Adrenal gland (tissue), 12 donors: ENCODE measurements around the gene MUC2. TPM values are rescaled to one million over a fixed set of nuclear protein-coding genes. Genes with fewer than 3 reads are reported as not detected.

Experiments
- DNase-seq, 7 donors: peaks; one replicate each; pipeline ENCODE4 v3.0.0-alpha.2; 2019 to 2020
- H3K27ac ChIP-seq, 5 donors: fragments of 200-600 bp; sonication (generic) in 4 of 5; 1 replicate in 3 of 5; 2 replicates in 2 of 5; pipeline versions ENCODE4 v1.5.1 to v1.8.0; 2016 to 2020; ENCODE audit warnings: mild to moderate bottlenecking in 1 of 5
- H3K27me3 ChIP-seq: fragments of 200-600 bp; 2 replicates; pipeline ENCODE4 v1.8.0; 2021
- H3K36me3 ChIP-seq, 2 donors: fragments of 200-600 bp; replicated peaks in 1 of 2; 1 replicate in 1 of 2; 2 replicates in 1 of 2; pipeline versions ENCODE4 v1.5.1 to v1.8.0; 2018 to 2022
- H3K4me1 ChIP-seq, 2 donors: fragments of 200-600 bp; replicated peaks in 1 of 2; 1 replicate in 1 of 2; 2 replicates in 1 of 2; pipeline versions ENCODE4 v1.5.1 to v1.8.0; 2018 to 2021
- H3K4me3 ChIP-seq, 4 donors: fragments of 200-600 bp; sonication (generic) in 3 of 4; one replicate each; pipeline ENCODE4 v1.5.1; 2016 to 2018
- H3K9me3 ChIP-seq, 3 donors: fragments of 200-600 bp; sonication (generic) in 1 of 3; replicated peaks in 1 of 3; 1 replicate in 2 of 3; 2 replicates in 1 of 3; pipeline versions ENCODE4 v1.5.1 to v1.8.0; 2016 to 2021
- POLR2A ChIP-seq, 2 donors: fragments of 450-650 bp; IDR thresholded peaks; one replicate each; pipeline ENCODE4 v1.6.1; 2017; ENCODE audit warnings: antibody characterized with exemption in 2 of 2, mild to moderate bottlenecking in 2 of 2, moderate library complexity in 1 of 2
- WGBS, 4 donors: extraction: QIAGEN DNeasy Blood & Tissue Kit in 2 of 4; methylation state at CpG; one replicate each; pipeline versions ENCODE4 v1.1.5 to v1.1.7; 2013 to 2017; 5-methylcytosine and 5-hydroxymethylcytosine counted together
- intact Hi-C, 2 donors: fragments of 100-400 bp; cut with DNase I; formaldehyde crosslinking; loops; one replicate each; pipeline versions ENCODE4 v1.14.1 to v1.15.0; 2022 to 2023
- polyA plus RNA-seq, 3 donors: library from polyadenylated mRNA; stranded (reverse); fragments of 200-250 nt in 2 of 3; fragments of 350-450 nt in 1 of 3; fragmentation: Illumina TruSeq in 1 of 3; extraction: RNeasy Lipid Tissue Mini Kit (QIAGEN cat#74804) in 1 of 3; gene quantifications; one replicate each; pipeline ENCODE4 v1.2.3, GENCODE V29; 2013 to 2014
- total RNA-seq, 9 donors: library from RNA; depleted of rRNA in 4 of 9; stranded (reverse); fragments of >200 nt in 4 of 9; fragments of 120-200 nt in 1 of 9; fragmentation: NEBNext Ultra II Directional in 1 of 9; extraction: Animal tissue kit (Norgen Biotek cat#: 25700) in 1 of 9; gene quantifications; one replicate each; pipeline versions ENCODE4 v1.1.0 to v1.2.4, GENCODE V29; 2013 to 2023
- TF ChIP-seq, protein P1 (sequence below), 6 experiments: fragments of 450-650 bp in 4 of 6; fragments of 200-600 bp in 2 of 6; sonication (generic) in 1 of 6; IDR thresholded peaks; 1 replicate in 5 of 6; 2 replicates in 1 of 6; pipeline versions ENCODE4 v1.5.1 to v1.8.0; 2016 to 2021; ENCODE audit warnings: antibody characterized with exemption in 6 of 6, mild to moderate bottlenecking in 2 of 6, moderate library complexity in 1 of 6
- donor health status: healthy with polysubstance abuse.
- donor health status: Bipolar disorder and iron deficiency.
- donor health status: DM: yes; HTN: yes; CAD: no.
- donor health status: DM: no; HTN: no; CAD: no.
- donor health status: DM: no; HTN: no; CAD: no.
- donor health status: DM: yes; HTN: yes; CAD: no.

Gene MUC2
- total and polyA plus RNA-seq, 12 donors: under 0.01 to 0.31 (median 0.12) TPM; not detected in 7

DNA sequence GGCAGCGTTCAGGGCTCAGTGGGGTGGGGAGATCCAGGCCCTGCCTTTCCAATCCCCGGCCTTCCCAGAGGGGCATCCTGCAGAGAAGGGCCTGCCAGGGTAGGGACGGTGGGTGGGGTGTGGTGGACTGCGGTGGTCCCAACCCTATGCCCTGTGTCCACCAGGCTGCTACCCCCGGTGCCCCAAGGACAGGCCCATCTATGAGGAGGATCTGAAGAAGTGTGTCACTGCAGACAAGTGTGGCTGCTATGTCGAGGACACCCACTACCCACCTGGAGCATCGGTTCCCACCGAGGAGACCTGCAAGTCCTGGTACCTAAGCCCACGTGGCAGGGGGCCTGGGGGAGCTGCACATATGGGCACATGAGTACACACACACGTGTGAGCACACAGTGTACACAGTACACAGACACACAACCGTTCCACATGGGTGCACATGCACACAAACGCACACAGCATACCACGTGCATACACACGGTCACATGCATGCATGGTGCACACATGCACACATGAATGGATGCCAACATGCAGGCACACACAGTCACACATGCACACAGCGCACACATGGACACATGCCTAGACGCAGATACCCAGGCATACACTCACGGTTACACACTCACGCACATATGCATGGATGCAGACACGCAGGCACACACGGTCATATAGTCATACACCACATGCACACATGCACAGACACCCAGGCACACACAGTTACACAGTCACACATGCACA lies 16.1 kb downstream of the MUC2 start:
- WGBS, 4 donors: 73 to 94% (median 87%) methylated on average over 10 to 20 of the region's 20 CpGs
- intact Hi-C loops: no loop called here

DNA sequence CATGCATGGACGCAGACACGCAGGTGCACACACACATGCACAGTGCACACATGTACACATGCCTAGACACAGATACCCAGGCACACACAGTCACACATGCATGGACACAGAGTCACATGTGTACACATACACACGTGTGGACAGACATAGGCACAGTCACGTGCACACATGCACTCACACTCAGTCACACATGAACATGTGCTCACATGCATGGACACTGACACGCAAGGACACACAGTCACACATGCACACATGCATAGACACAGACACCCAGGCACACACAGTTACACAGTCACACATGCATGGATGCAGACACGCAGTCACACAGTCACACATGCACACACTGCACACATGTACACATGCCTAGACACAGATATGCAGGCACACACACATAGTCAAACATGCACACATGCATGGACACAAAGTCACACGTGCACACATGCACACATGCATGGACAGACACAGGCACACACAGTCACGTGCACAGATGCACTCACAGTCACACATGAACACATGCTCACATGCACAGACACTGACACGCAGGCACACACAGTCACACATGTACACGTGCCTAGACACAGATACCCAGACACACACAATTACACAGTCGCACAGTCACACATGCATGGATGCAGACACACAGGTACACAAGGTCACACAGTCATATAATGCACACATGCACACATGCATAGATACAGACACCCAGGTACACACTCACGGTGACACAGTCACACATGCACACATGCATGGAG lies 16.8 kb downstream of the MUC2 start:
- Histone ChIP-seq H3K4me3 (no peak overlapping the region), H3K36me3 (no peaks in the 10 kb centered on the region), H3K9me3 (no peaks in the 10 kb centered on the region), H3K27ac (no peak overlapping the region), H3K4me1 (no peaks in the 10 kb centered on the region), H3K27me3 (no peaks in the 10 kb centered on the region)
- no peak for DNase-seq
- 64 to 82% (median 80%) methylated on average over 6 to 12 of the region's 12 CpGs for WGBS, 4 donors
- intact Hi-C loops: no loop called here
- no peak for TF ChIP-seq POLR2A (IDR thresholded peaks at IDR 0.05)
- TF ChIP-seq, protein P1, sequence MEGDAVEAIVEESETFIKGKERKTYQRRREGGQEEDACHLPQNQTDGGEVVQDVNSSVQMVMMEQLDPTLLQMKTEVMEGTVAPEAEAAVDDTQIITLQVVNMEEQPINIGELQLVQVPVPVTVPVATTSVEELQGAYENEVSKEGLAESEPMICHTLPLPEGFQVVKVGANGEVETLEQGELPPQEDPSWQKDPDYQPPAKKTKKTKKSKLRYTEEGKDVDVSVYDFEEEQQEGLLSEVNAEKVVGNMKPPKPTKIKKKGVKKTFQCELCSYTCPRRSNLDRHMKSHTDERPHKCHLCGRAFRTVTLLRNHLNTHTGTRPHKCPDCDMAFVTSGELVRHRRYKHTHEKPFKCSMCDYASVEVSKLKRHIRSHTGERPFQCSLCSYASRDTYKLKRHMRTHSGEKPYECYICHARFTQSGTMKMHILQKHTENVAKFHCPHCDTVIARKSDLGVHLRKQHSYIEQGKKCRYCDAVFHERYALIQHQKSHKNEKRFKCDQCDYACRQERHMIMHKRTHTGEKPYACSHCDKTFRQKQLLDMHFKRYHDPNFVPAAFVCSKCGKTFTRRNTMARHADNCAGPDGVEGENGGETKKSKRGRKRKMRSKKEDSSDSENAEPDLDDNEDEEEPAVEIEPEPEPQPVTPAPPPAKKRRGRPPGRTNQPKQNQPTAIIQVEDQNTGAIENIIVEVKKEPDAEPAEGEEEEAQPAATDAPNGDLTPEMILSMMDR (IDR thresholded peaks at IDR 0.05): no peak

More for the DNA sequence above, 16.1 kb downstream of the MUC2 start:
- no peaks in the 10 kb centered on the region for H3K27me3 ChIP-seq
- no peaks in the 10 kb centered on the region for H3K9me3 ChIP-seq
- no peak for DNase-seq
- H3K4me3 ChIP-seq: no peak overlapping the region
- TF ChIP-seq, protein P1 (IDR thresholded peaks at IDR 0.05): no peak
- H3K27ac ChIP-seq: no peak overlapping the region
- H3K4me1 ChIP-seq: no peaks in the 10 kb centered on the region
- H3K36me3 ChIP-seq: no peaks in the 10 kb centered on the region

DNA sequence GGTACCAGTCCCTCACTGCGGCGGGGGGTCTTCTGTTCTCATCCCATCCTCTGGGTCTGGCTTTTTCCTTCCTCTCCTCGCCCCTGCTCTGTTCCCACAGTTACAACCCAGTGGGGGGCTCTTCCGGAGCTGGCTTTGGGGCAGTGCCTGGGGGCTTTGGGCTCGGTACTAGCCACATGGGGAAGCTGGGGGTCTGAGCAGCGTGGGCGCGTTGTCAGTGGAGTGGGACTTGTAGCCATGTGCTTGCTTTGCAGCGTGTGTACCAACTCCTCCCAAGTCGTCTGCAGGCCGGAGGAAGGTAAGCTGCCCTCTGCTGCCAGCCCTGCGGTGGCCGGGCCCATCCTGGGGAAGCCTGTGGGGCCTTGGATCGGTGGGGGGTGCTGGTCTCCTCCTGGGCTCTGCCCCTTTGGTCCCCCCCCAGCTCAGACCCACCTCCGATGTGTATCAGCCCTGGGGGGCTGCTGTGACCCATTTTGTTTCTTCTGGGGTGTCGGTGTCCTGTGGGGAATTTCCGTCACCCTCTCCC lies 17.5 kb downstream of the MUC2 start:
- Histone ChIP-seq H3K36me3 (no peaks in the 10 kb centered on the region), H3K27me3 (no peaks in the 10 kb centered on the region), H3K4me1 (no peaks in the 10 kb centered on the region), H3K27ac (no peak overlapping the region), H3K4me3 (no peak overlapping the region), H3K9me3 (no peaks in the 10 kb centered on the region)
- no peak for DNase-seq
- TF ChIP-seq POLR2A (IDR thresholded peaks at IDR 0.05): no peak
- TF ChIP-seq, protein P1 (IDR thresholded peaks at IDR 0.05): no peak
- intact Hi-C loops: no loop called here
- 70 to 82% (median 73%) methylated on average over 5 to 17 of the region's 17 CpGs for WGBS, 4 donors

DNA sequence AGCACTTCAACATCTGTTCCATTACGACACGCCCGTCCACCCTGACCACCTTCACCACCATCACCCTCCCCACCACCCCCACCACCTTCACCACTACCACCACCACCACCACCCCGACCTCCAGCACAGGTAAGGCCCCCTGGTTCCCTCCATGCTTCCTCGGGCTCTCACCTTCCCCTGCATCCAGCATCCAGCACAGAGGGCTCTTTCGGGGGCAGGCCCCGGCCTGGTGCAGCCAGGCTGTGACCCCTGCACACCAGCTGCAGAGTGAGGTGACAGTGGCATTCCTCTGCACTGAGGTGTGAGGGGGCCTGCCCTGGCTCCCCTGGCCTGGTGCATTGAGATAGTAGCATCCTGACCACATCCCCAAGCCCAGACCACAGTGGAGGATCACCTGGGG lies 18.2 kb downstream of the MUC2 start:
- no peak for DNase-seq
- Histone ChIP-seq H3K9me3 (no peaks in the 10 kb centered on the region), H3K4me3 (no peak overlapping the region), H3K27me3 (no peaks in the 10 kb centered on the region), H3K36me3 (no peaks in the 10 kb centered on the region), H3K4me1 (no peaks in the 10 kb centered on the region), H3K27ac (no peak overlapping the region)
- TF ChIP-seq, protein P1 (IDR thresholded peaks at IDR 0.05): no peak
- no peak for TF ChIP-seq POLR2A (IDR thresholded peaks at IDR 0.05)
- intact Hi-C loops: no loop called here
- 72 to 90% (median 77%) methylated on average over 5 to 7 of the region's 7 CpGs for WGBS, 4 donors
